BJ (cell line): Measurements from ENCODE around the gene MARCHF6. TPM values are rescaled to one million over a fixed set of nuclear protein-coding genes. Genes with fewer than 3 reads are reported as not detected.

Source experiments
- CTCF ChIA-PET: fragments of 350-600 bp; formaldehyde crosslinking; extraction: SDS; loops from one replicate; lab custom pipeline; 2021; ENCODE audit warnings: antibody characterized with exemption, inconsistent platforms; lab: Yijun Ruan, JAX
- POLR2A ChIA-PET: fragments of 300-600 bp; sonication (Branson Sonifier 250); formaldehyde crosslinking; extraction: SDS; loops from one replicate; lab custom pipeline; 2021; ENCODE audit warnings: antibody characterized with exemption; lab: Charles Lee
- DNase-seq: peaks from one replicate; pipeline ENCODE4 v3.0.0-alpha.2; 2011; ENCODE audit warnings: low read depth
- H3K27me3 ChIP-seq: 2 replicates; pipeline ENCODE4 v1.6.0; 2011; ENCODE audit warnings: low read length; ENCODE audit not compliant: control insufficient read depth, insufficient read depth
- H3K36me3 ChIP-seq: 2 replicates; pipeline ENCODE4 v1.5.1; 2011; ENCODE audit warnings: low read length; ENCODE audit not compliant: control insufficient read depth, insufficient read depth
- H3K4me3 ChIP-seq: 2 replicates; pipeline ENCODE4 v1.5.1; 2011; ENCODE audit warnings: low read depth, mild to moderate bottlenecking, control low read depth, low read length
- polyA plus RNA-seq: library from polyadenylated mRNA; depleted of rRNA; stranded (reverse); fragments of >200 nt; gene quantifications from 2 replicates; pipeline ENCODE4 v1.2.3, GENCODE V29; 2011
- TF ChIP-seq, protein P1 (sequence below): IDR thresholded peaks from 2 replicates; pipeline ENCODE4 v1.5.1; 2011; ENCODE audit warnings: low read depth, mild to moderate bottlenecking, control low read depth, inconsistent platforms, low read length, moderate library complexity; ENCODE audit not compliant: insufficient read depth

The MARCHF6 gene
- polyA plus RNA-seq, 1 experiment = 110 TPM

DNA sequence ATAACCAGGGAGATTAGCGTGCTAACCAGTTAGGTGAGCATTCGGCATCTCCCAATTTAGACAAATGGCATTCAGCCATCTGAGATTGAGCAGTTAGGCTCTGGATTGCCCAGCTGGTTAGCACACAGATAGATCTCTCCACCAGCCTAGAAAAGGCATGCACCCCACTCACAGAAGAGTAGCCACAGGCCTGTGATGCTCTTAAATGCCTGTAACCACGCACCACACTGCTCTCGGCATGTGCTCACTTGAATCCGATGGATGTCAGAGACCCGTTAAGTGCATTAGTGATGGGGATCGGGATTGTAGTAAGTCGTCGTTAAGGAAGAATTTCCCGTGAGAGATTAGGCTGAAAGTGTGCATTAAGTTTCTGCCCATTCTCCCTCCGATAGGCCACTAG, 23.0 kb downstream of the MARCHF6 start:
- no peak overlapping the region for H3K4me3 ChIP-seq
- H3K36me3 ChIP-seq = peaks cover 6% of the 10 kb centered on the region
- no peaks in the 10 kb centered on the region for H3K27me3 ChIP-seq
- ChIA-PET CTCF (interaction anchor here (1.3 kb wide), 1 partner anchor 12 kb away, joined by 3 read pairs; no protein-coding TSS in a partner anchor), POLR2A (no interaction called here)
- TF ChIP-seq, protein P1, sequence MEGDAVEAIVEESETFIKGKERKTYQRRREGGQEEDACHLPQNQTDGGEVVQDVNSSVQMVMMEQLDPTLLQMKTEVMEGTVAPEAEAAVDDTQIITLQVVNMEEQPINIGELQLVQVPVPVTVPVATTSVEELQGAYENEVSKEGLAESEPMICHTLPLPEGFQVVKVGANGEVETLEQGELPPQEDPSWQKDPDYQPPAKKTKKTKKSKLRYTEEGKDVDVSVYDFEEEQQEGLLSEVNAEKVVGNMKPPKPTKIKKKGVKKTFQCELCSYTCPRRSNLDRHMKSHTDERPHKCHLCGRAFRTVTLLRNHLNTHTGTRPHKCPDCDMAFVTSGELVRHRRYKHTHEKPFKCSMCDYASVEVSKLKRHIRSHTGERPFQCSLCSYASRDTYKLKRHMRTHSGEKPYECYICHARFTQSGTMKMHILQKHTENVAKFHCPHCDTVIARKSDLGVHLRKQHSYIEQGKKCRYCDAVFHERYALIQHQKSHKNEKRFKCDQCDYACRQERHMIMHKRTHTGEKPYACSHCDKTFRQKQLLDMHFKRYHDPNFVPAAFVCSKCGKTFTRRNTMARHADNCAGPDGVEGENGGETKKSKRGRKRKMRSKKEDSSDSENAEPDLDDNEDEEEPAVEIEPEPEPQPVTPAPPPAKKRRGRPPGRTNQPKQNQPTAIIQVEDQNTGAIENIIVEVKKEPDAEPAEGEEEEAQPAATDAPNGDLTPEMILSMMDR = no peak
- no peak for DNase-seq

DNA sequence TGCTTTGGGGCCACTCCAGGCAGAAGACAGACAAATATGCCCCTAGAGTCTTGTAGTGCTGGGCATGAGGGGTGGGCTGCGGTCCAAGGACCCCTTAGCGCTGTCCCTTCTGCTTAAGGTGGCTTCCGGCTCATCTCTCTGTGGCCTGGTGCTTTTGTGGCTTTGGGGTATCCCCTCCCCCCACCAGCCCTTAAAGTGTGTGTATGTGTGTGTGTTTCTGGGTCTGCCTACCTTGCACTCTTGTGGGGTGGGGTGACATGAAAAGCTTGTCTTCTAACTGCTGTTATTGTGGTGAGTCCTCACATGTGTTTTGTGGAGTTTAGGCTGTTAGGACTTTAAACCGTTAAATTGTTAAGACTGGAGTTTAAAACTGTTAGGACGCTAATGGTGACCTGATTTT, 23.6 kb downstream of the MARCHF6 start:
- ChIA-PET CTCF (no interaction called here), POLR2A (no interaction called here)
- H3K27me3 ChIP-seq = no peaks in the 10 kb centered on the region
- DNase-seq = no peak
- TF ChIP-seq, protein P1 = no peak
- no peak overlapping the region for H3K4me3 ChIP-seq
- H3K36me3 ChIP-seq = peaks cover 6% of the 10 kb centered on the region

DNA sequence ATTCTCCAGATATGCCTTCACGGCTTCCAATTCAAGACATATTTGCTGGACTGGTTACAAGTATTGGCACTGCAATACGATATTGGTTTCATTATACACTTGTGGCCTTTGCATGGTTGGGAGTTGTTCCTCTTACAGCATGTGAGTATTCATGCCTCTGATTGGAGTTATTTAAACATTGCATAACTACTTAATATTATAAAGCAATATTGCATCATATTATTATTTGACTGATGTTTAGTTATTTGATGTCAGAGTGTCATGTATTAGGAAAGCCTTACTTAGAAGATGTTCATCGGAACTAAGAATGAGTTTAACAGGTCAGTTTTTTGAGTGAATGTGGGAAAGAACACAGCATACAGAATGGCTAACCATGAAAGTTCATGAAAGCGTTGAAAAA, 28.3 kb downstream of the MARCHF6 start:
- POLR2A ChIA-PET = interaction anchor here (0.5 kb wide), 1 partner anchor 19 kb away, joined by 3 read pairs; no protein-coding TSS in a partner anchor

DNA sequence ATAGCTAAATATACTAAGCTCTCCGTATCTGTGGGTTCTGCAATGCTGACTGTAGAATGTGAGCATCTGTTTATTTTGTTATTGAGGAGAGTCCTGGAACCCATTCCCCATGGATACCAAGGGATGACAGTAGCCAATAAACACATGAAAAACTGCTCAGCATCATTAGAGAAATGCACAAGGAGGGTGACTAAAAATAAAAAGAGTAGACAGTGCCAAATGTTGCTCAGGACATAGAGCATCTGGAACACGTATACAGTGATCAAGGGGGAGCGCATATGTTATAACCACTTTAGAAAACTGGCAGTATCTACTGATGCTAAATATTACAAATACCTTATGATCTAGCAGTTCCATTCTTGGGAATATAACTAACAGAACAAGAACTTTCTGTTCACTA, 31.0 kb downstream of the MARCHF6 start:
- Histone ChIP-seq H3K4me3 (no peak overlapping the region), H3K36me3 (no peaks in the 10 kb centered on the region; the same call in 1 of the 2 replicates), H3K27me3 (no peaks in the 10 kb centered on the region)
- POLR2A ChIA-PET = no interaction called here
- DNase-seq = no peak
- TF ChIP-seq, protein P1 = no peak
- CTCF ChIA-PET = interaction anchor here (1.7 kb wide), 1 partner anchor 100 kb away, joined by 5 read pairs; no protein-coding TSS in a partner anchor

More for the DNA sequence above, 28.3 kb downstream of the MARCHF6 start:
- CTCF ChIA-PET = interaction anchor here (1.1 to 1.5 kb wide), 2 partner anchors 25 to 98 kb away, joined by 3 to 4 read pairs; no protein-coding TSS in a partner anchor
- DNase-seq = no peak
- H3K27me3 ChIP-seq = no peaks in the 10 kb centered on the region
- no peak overlapping the region for H3K4me3 ChIP-seq
- TF ChIP-seq, protein P1 = no peak
- H3K36me3 ChIP-seq = peaks cover 3% of the 10 kb centered on the region; the same call in 1 of the 2 replicates

DNA sequence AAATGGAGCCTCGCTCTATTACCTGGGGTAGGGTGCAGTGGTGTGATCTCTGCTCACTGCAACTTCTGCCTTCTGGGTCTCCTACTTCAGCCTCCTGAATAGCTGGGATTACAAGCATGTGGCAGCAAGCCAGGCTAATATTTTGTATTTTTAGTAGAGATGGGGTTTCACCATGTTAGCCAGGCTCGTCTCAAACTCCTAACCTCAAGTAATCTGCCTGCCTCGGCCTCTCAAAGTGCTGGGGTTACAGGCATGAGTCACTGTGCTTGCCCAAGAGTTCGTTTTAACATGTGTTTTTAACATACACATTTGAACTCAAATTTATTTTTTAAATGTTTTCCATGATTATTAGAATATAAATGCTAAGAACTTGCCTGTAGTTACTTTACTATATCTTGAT, 34.2 kb downstream of the MARCHF6 start:
- Histone ChIP-seq H3K27me3 (no peaks in the 10 kb centered on the region), H3K4me3 (no peak overlapping the region), H3K36me3 (peaks cover 6% of the 10 kb centered on the region)
- ChIA-PET CTCF (interaction anchor here (0.9 to 1.7 kb wide), 3 partner anchors 23 to 104 kb away, joined by 3 to 5 read pairs (median 4); no protein-coding TSS in a partner anchor), POLR2A (interaction anchor here (0.6 kb wide), 1 partner anchor 225 kb away, joined by 4 read pairs; no protein-coding TSS in a partner anchor)
- DNase-seq = no peak
- TF ChIP-seq, protein P1 = no peak
